Brain microvascular endothelial cell (primary cell): ENCODE results near the gene SDK1.

ENCODE experiments used
- DNase-seq: peaks from one replicate; pipeline ENCODE4 v3.0.0-alpha.2; 2020
- H3K27ac ChIP-seq: fragments of 250-450 bp; sonication (Bioruptor Pico); 2 replicates; pipeline ENCODE4 v1.5.1; 2020; ENCODE audit warnings: mild to moderate bottlenecking, moderate library complexity
- H3K27me3 ChIP-seq: fragments of 250-450 bp; sonication (Bioruptor Pico); replicated peaks from 2 replicates; pipeline ENCODE4 v1.5.1; 2020; ENCODE audit warnings: mild to moderate bottlenecking
- H3K36me3 ChIP-seq: fragments of 250-450 bp; sonication (Bioruptor Pico); replicated peaks from 2 replicates; pipeline ENCODE4 v1.5.1; 2020; ENCODE audit warnings: mild to moderate bottlenecking
- H3K4me3 ChIP-seq: 2 replicates; pipeline ENCODE4 v1.5.1; 2011; ENCODE audit warnings: low read depth, mild to moderate bottlenecking, control low read depth, low read length, moderate library complexity
- in situ Hi-C: cut with HindIII; loops from 2 replicates; pipeline ENCODE4 v1.10.0; 2017; ENCODE audit warnings: low sequenced_read_pairs, low pct_ligation_motif_present
- TF ChIP-seq, protein P1 (sequence below): IDR thresholded peaks from 2 replicates; pipeline ENCODE4 v1.5.1; 2011; ENCODE audit warnings: low read depth, mild to moderate bottlenecking, moderate library complexity, low read length, control low read depth, inconsistent platforms; ENCODE audit errors: missing control alignments

SDK1 gene

DNA sequence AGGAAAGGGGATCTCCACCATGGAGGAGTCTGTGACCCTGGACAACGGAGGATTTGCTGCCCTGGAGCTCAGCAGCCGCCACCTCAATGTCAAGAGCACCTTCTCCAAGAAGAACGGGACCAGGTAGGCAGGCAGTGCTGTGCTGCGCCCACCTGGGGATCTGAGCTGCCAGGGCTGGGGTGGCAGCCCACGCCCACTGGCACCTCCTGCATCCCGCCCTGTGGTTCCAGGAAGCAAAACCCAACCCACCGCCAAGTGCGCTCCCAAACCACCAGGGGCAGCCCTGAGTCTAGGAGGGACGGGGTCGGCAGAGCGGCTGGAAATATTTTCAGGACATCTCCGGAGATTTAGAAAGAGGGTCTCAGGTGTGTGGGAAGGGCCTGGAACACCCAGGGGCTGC lies 940.7 kb downstream of the SDK1 start:
- TF ChIP-seq, protein P1, sequence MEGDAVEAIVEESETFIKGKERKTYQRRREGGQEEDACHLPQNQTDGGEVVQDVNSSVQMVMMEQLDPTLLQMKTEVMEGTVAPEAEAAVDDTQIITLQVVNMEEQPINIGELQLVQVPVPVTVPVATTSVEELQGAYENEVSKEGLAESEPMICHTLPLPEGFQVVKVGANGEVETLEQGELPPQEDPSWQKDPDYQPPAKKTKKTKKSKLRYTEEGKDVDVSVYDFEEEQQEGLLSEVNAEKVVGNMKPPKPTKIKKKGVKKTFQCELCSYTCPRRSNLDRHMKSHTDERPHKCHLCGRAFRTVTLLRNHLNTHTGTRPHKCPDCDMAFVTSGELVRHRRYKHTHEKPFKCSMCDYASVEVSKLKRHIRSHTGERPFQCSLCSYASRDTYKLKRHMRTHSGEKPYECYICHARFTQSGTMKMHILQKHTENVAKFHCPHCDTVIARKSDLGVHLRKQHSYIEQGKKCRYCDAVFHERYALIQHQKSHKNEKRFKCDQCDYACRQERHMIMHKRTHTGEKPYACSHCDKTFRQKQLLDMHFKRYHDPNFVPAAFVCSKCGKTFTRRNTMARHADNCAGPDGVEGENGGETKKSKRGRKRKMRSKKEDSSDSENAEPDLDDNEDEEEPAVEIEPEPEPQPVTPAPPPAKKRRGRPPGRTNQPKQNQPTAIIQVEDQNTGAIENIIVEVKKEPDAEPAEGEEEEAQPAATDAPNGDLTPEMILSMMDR = no peak
- in situ Hi-C loops = no loop called here
- Histone ChIP-seq H3K27me3 (no peaks in the 10 kb centered on the region), H3K4me3 (no peak overlapping the region), H3K36me3 (no peaks in the 10 kb centered on the region), H3K27ac (no peak overlapping the region)
- no peak for DNase-seq

DNA sequence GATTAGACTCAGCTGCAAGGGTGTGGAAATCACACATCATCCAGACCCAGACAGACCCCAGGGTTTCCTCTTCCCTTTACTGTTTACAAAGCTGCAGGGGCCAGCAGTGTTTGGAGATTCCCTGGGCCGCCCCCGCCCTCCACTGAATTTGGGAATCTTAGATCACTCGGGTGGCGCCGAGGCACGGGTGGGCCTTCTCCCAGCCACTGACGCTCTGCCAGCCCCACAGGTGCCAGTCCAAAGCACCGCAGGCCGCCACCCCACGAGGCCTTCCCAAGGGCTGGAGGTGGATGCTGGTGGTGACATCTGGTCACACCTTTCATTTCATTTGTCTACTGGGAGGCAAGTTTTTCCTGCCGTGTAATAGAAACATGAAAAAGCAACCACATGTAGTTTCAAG lies 941.7 kb downstream of the SDK1 start:
- TF ChIP-seq, protein P1 = no peak
- no peak overlapping the region for H3K4me3 ChIP-seq
- H3K36me3 ChIP-seq = no peaks in the 10 kb centered on the region
- H3K27me3 ChIP-seq = no peaks in the 10 kb centered on the region
- H3K27ac ChIP-seq = no peak overlapping the region
- in situ Hi-C loops = no loop called here
- no peak for DNase-seq

DNA sequence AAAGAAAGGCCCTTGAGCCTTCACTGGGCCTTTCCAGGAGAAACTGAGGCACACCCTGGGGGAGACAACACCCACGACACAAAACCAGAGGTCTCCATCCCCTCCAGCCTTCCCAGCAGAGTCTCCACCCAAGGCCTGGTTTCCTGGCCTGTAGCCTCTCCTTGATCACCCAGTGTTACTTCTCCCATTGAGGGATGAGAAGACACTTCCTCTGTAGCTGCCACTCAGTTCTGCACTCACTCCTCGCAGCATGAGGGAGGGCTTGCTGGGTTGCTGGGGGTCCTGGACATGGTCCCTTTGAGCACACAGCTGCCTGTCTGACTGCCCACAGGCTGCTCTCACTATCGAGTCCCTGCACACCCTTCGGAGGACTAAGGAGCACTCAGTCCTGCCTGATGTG lies 943.0 kb downstream of the SDK1 start:
- in situ Hi-C loops = no loop called here
- DNase-seq = no peak
- TF ChIP-seq, protein P1 = no peak
- Histone ChIP-seq H3K36me3 (no peaks in the 10 kb centered on the region), H3K27ac (no peak overlapping the region), H3K4me3 (no peak overlapping the region), H3K27me3 (no peaks in the 10 kb centered on the region)

DNA sequence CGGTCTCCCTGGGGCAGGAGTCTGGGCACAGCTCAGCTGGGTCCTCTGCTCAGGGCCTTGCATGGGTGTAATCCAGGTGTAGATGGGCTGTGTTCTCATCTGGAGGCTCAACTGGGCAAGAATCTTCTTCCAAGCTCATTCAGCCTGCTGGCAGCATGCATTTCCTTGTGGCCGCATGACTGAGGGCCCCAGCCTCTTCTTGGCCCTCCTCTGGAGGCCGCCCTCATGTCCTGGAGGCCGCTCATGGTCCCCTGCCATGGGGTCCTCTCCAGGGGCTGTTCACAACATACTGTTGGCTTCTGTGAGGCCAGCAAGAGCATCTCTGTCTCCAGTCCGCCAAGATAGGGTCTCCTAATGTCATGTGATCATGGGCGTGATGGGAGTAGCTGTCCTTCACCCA lies 943.6 kb downstream of the SDK1 start:
- Histone ChIP-seq H3K36me3 (no peaks in the 10 kb centered on the region), H3K27me3 (no peaks in the 10 kb centered on the region), H3K4me3 (no peak overlapping the region), H3K27ac (no peak overlapping the region)
- DNase-seq = no peak
- TF ChIP-seq, protein P1 = no peak
- in situ Hi-C loops = no loop called here

DNA sequence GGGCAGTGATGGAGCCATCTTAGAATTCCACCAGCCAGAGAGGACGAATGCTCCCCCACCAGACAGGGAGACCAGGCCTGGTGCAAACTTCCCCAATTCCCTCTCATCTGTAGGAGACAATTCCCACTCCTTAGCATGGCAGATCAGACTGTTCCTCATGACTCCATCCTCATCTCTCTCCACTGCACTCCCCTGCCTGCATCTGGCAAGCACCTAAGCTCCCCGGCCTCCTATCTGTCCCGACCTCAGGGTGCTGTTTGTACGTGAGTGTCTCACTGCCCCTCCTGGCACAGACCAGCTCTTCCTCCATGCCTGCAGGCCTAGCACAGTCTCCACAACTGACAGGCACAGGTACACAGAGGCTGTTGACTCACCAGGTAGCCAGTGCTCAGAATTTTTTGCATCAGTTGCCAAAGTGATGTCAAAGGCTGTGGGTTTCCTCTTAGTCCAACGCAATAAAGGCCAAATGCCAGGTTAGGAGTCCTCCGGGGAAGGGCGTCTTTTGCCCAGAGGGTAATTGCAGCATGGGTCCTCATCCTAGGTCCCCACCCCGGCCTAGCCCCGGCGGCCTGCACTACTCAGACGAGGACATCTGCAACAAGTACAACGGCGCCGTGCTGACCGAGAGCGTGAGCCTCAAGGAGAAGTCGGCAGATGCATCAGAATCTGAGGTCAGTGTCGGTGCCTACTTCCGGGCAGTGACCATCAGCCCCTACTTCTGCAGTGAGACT lies 944.2 kb downstream of the SDK1 start:
- Histone ChIP-seq H3K4me3 (no peak overlapping the region), H3K36me3 (no peaks in the 10 kb centered on the region), H3K27ac (no peak overlapping the region), H3K27me3 (no peaks in the 10 kb centered on the region)
- in situ Hi-C loops = no loop called here
- DNase-seq = no peak
- TF ChIP-seq, protein P1 = no peak

DNA sequence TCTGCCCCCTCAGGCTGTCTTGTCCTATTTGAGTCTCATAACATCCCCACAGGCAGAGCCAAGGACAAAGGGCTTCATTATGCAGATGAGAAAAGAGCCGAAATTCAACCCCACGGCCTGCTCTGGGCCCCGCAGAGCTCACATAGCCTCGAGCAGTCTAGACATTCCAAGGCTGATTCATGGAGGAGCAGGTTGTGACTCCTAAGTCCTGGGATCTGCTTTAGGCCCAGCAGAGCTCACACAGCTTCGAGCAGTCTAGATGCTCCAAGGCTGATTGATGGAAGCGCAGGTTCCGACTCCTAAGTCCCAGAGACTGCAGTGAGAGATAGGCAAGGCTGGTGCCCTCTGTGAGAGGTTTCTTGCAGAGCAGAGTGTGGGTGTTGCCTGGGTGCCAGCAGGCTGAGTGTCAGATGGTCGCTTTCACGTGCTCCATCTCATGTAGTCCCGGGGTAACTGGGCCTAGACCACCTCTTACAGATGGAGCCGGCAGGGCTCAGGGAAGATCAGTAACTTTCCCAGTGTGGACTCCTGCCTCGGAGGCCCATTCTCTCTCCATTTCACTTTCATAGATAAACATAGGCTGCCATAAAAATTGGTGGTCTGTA lies 944.9 kb downstream of the SDK1 start:
- in situ Hi-C loops = no loop called here
- no peaks in the 10 kb centered on the region for H3K27me3 ChIP-seq
- H3K4me3 ChIP-seq = no peak overlapping the region
- no peak for DNase-seq
- H3K27ac ChIP-seq = no peak overlapping the region
- TF ChIP-seq, protein P1 = no peak
- no peaks in the 10 kb centered on the region for H3K36me3 ChIP-seq
